SU-DHL-6 (cell line): ENCODE measurements around the gene TBATA.
"Not testable (repeated sequence)": the region's sequence is repeated elsewhere in the genome, so short reads cannot be mapped to it uniquely, and the experiment has no call there.

ENCODE experiments used
- H2AFZ ChIP-seq: fragments of 200-600 bp; sonication (generic); 2 replicates; pipeline ENCODE4 v1.6.1; 2014; ENCODE audit warnings: low read depth, mild to moderate bottlenecking, moderate library complexity, mixed read lengths, antibody characterized with exemption, low read length; ENCODE audit not compliant: severe bottlenecking
- H3F3A ChIP-seq: fragments of 200-600 bp; shearing (Covaris generic); 2 replicates; pipeline ENCODE4 v1.6.0; 2016; ENCODE audit warnings: antibody characterized with exemption, mild to moderate bottlenecking; ENCODE audit not compliant: insufficient read depth
- H3K27ac ChIP-seq: fragments of 200-600 bp; sonication (generic); 2 replicates; pipeline ENCODE4 v1.5.1; 2016; ENCODE audit warnings: low read depth, mild to moderate bottlenecking, low read length, moderate library complexity, mixed read lengths
- H3K27me3 ChIP-seq: fragments of 200-600 bp; sonication (generic), shearing (Covaris generic); 2 replicates; pipeline ENCODE4 v1.6.0; 2014; ENCODE audit warnings: mild to moderate bottlenecking, low read length
- H3K36me3 ChIP-seq: fragments of 200-600 bp; sonication (generic); 2 replicates; pipeline ENCODE4 v1.6.1; 2014; ENCODE audit warnings: mild to moderate bottlenecking, low read length, mixed read lengths
- H3K4me2 ChIP-seq: fragments of 300-600, 200-600 bp; shearing (Covaris generic), sonication (generic); 2 replicates; pipeline ENCODE4 v1.6.0; 2014; ENCODE audit warnings: low read length, low read depth, mild to moderate bottlenecking; ENCODE audit not compliant: poor library complexity, severe bottlenecking
- H3K4me3 ChIP-seq: fragments of 200-600 bp; sonication (generic); 2 replicates; pipeline ENCODE4 v1.5.1; 2014; ENCODE audit warnings: antibody characterized with exemption, low read length, mild to moderate bottlenecking, mixed read lengths; ENCODE audit not compliant: insufficient read depth, poor library complexity, severe bottlenecking
- H3K79me2 ChIP-seq: fragments of 200-600 bp; sonication (generic); 2 replicates; pipeline ENCODE4 v1.6.1; 2014; ENCODE audit warnings: mild to moderate bottlenecking, low read length, moderate library complexity; ENCODE audit not compliant: insufficient read depth
- H3K9ac ChIP-seq: fragments of 200-600 bp; sonication (generic); 2 replicates; pipeline ENCODE4 v1.7.0; 2014; ENCODE audit warnings: mild to moderate bottlenecking, low read length
- H3K9me2 ChIP-seq: fragments of 200-600 bp; sonication (generic); replicated peaks from 2 replicates; pipeline ENCODE4 v1.6.1; 2014; ENCODE audit warnings: low read length; ENCODE audit not compliant: insufficient read depth
- H3K9me3 ChIP-seq: fragments of 200-600 bp; sonication (generic); 2 replicates; pipeline ENCODE4 v1.6.1; 2014; ENCODE audit warnings: low read length, mixed read lengths; ENCODE audit not compliant: insufficient read depth
- H4K20me1 ChIP-seq: fragments of 200-600 bp; sonication (generic); 2 replicates; pipeline ENCODE4 v1.6.1; 2014; ENCODE audit warnings: low read depth, mild to moderate bottlenecking, antibody characterized with exemption, low read length, moderate library complexity, mixed read lengths
- CTCF ChIP-seq: fragments of 200-600 bp; sonication (generic); IDR thresholded peaks from one replicate; pipeline ENCODE4 v1.5.1; 2017; ENCODE audit warnings: antibody characterized with exemption, mild to moderate bottlenecking, low read length, moderate library complexity; ENCODE audit not compliant: insufficient read depth, poor library complexity, severe bottlenecking
- EZH2phosphoT487 ChIP-seq: fragments of 200-600 bp; sonication (generic), shearing (Covaris generic); conservative IDR thresholded peaks from 2 replicates; pipeline ENCODE4 v1.6.1; 2018; ENCODE audit warnings: mild to moderate bottlenecking, antibody characterized with exemption, low read length, moderate library complexity, mixed read lengths

TBATA gene

GRCh38 chr10:70772627-70773026, 12.6 kb downstream of the TBATA start:
- H3K9me2 ChIP-seq, result no peaks in the 10 kb centered on the region
- H3K36me3 ChIP-seq, result no peaks in the 10 kb centered on the region
- H2AFZ ChIP-seq, result no peak overlapping the region
- H3K9me3 ChIP-seq, result no peaks in the 10 kb centered on the region
- H3K27me3 ChIP-seq, result no peaks in the 10 kb centered on the region; the same call in 1 of the 2 replicates
- no peaks in the 10 kb centered on the region for H3K79me2 ChIP-seq
- no peak overlapping the region for H3K4me2 ChIP-seq
- H4K20me1 ChIP-seq, result no peaks in the 10 kb centered on the region
- H3K4me3 ChIP-seq, result no peak overlapping the region
- H3K9ac ChIP-seq, result no peak overlapping the region
- no peak for TF ChIP-seq CTCF
- TF ChIP-seq EZH2phosphoT487, result no peak
- H3F3A ChIP-seq, result no peaks in the 10 kb centered on the region
- no peak overlapping the region for H3K27ac ChIP-seq

- Histone ChIP-seq H3K27ac (no peak overlapping the region), H3K4me3 (no peak overlapping the region), H2AFZ (no peak overlapping the region), H3K27me3 (no peaks in the 10 kb centered on the region; the same call in 1 of the 2 replicates), H3K4me2 (no peak overlapping the region), H3K79me2 (no peaks in the 10 kb centered on the region), H3K9me2 (no peaks in the 10 kb centered on the region), H3F3A (no peaks in the 10 kb centered on the region), H3K9ac (no peak overlapping the region), H4K20me1 (no peaks in the 10 kb centered on the region), H3K9me3 (no peaks in the 10 kb centered on the region), H3K36me3 (no peaks in the 10 kb centered on the region)
- TF ChIP-seq EZH2phosphoT487 (no peak), CTCF (no peak)
Measured at GRCh38 chr10:70771311-70772194, 13.6 kb downstream of the TBATA start.

GRCh38 chr10:70770516-70770915, 14.7 kb downstream of the TBATA start:
- H3K36me3 ChIP-seq, H3K27ac ChIP-seq, H2AFZ ChIP-seq, H3K9me2 ChIP-seq, H3K4me2 ChIP-seq, H3K4me3 ChIP-seq, H3K79me2 ChIP-seq, H3K9ac ChIP-seq, H3K27me3 ChIP-seq, H3K9me3 ChIP-seq, H3F3A ChIP-seq, H4K20me1 ChIP-seq: not testable (repeated sequence)

GRCh38 chr10:70770001-70770400, 15.2 kb downstream of the TBATA start:
- no peak overlapping the region for H3K27ac ChIP-seq
- no peak overlapping the region for H3K4me2 ChIP-seq
- TF ChIP-seq CTCF (no peak), EZH2phosphoT487 (no peak)
- peaks cover 14% of the 10 kb centered on the region; the same call in 1 of the 2 replicates for H3K9me3 ChIP-seq
- no peak overlapping the region for H2AFZ ChIP-seq
- H3K27me3 ChIP-seq, result no peaks in the 10 kb centered on the region; the same call in 1 of the 2 replicates
- no peaks in the 10 kb centered on the region for H4K20me1 ChIP-seq
- H3K9ac ChIP-seq, result no peak overlapping the region
- no peaks in the 10 kb centered on the region for H3K36me3 ChIP-seq
- no peaks in the 10 kb centered on the region for H3F3A ChIP-seq
- H3K4me3 ChIP-seq, result no peak overlapping the region
- no peaks in the 10 kb centered on the region for H3K9me2 ChIP-seq
- no peaks in the 10 kb centered on the region for H3K79me2 ChIP-seq
